ENCODE measurements around the gene CLTRN. TPM values are rescaled to one million over a fixed set of nuclear protein-coding genes. Genes with fewer than 3 reads are reported as not detected.

CLTRN gene
- total RNA-seq, 1 donor from 2014 or later, result 0.50 TPM

- TF ChIP-seq CTCF (IDR thresholded peaks at IDR 0.05; ENCODE audit: insufficient read depth, low read length, poor library complexity, severe bottlenecking), result no peak
Observed at GRCh38 chrX:15602761-15603160, 61.8 kb downstream of the CLTRN start.

GRCh38 chrX:15601932-15602331 lies 62.7 kb downstream of the CLTRN start:
- H3K36me3 ChIP-seq (ENCODE audit: control insufficient read depth, insufficient read depth, low read length), result no peaks in the 10 kb centered on the region
- H3K4me3 ChIP-seq (ENCODE audit: low read depth, low read length), result no peak overlapping the region
- H3K27me3 ChIP-seq (ENCODE audit: control insufficient read depth, insufficient read depth, low read length), result no peaks in the 10 kb centered on the region
- no peak for DNase-seq (ENCODE audit: low read depth)
- no peak for TF ChIP-seq CTCF (IDR thresholded peaks at IDR 0.05; ENCODE audit: insufficient read depth, low read length, poor library complexity, severe bottlenecking)

More at GRCh38 chrX:15602761-15603160, 61.8 kb downstream of the CLTRN start:
- H3K4me3 ChIP-seq (ENCODE audit: low read depth, low read length), result no peak overlapping the region
- H3K27me3 ChIP-seq (ENCODE audit: control insufficient read depth, insufficient read depth, low read length), result no peaks in the 10 kb centered on the region
- no peak for DNase-seq (ENCODE audit: low read depth)
- H3K36me3 ChIP-seq (ENCODE audit: control insufficient read depth, insufficient read depth, low read length), result no peaks in the 10 kb centered on the region

- DNase-seq (ENCODE audit: low read depth), result no peak
- H3K4me3 ChIP-seq (ENCODE audit: low read depth, low read length), result no peak within 1 kb of the TSS
- TF ChIP-seq CTCF (IDR thresholded peaks at IDR 0.05; ENCODE audit: insufficient read depth, low read length, poor library complexity, severe bottlenecking), result no peak
Observed at GRCh38 chrX:15600745-15601144, 63.9 kb downstream of the CLTRN start, which contains the start of gene ACE2. Gene ACE2, minus strand, starts transcription at chrX:15600960. Its CDS starts 49 bp downstream, at chrX:15600911.

GRCh38 chrX:15600049-15600448 lies 64.6 kb downstream of the CLTRN start:
- H3K36me3 ChIP-seq (ENCODE audit: control insufficient read depth, insufficient read depth, low read length), result no peaks in the 10 kb centered on the region
- H3K27me3 ChIP-seq (ENCODE audit: control insufficient read depth, insufficient read depth, low read length), result no peaks in the 10 kb centered on the region
- no peak for DNase-seq (ENCODE audit: low read depth)
- no peak overlapping the region for H3K4me3 ChIP-seq (ENCODE audit: low read depth, low read length)
- TF ChIP-seq CTCF (IDR thresholded peaks at IDR 0.05; ENCODE audit: insufficient read depth, low read length, poor library complexity, severe bottlenecking), result no peak

More at GRCh38 chrX:15600745-15601144, 63.9 kb downstream of the CLTRN start, which contains the start of gene ACE2:
- Histone ChIP-seq H3K27me3 (ENCODE audit: control insufficient read depth, insufficient read depth, low read length) (no peaks in the 10 kb centered on the region), H3K36me3 (ENCODE audit: control insufficient read depth, insufficient read depth, low read length) (no peaks in the 10 kb centered on the region)

GRCh38 chrX:15599461-15599860 lies 65.1 kb downstream of the CLTRN start:
- no peak for DNase-seq (ENCODE audit: low read depth)
- Histone ChIP-seq H3K27me3 (ENCODE audit: control insufficient read depth, insufficient read depth, low read length) (no peaks in the 10 kb centered on the region), H3K36me3 (ENCODE audit: control insufficient read depth, insufficient read depth, low read length) (no peaks in the 10 kb centered on the region), H3K4me3 (ENCODE audit: low read depth, low read length) (no peak overlapping the region)
- TF ChIP-seq CTCF (IDR thresholded peaks at IDR 0.05; ENCODE audit: insufficient read depth, low read length, poor library complexity, severe bottlenecking), result no peak

- no peaks in the 10 kb centered on the region for H3K27me3 ChIP-seq (ENCODE audit: control insufficient read depth, insufficient read depth, low read length)
- H3K4me3 ChIP-seq (ENCODE audit: low read depth, low read length), result no peak overlapping the region
- no peaks in the 10 kb centered on the region for H3K36me3 ChIP-seq (ENCODE audit: control insufficient read depth, insufficient read depth, low read length)
- DNase-seq (ENCODE audit: low read depth), result no peak
- no peak for TF ChIP-seq CTCF (IDR thresholded peaks at IDR 0.05; ENCODE audit: insufficient read depth, low read length, poor library complexity, severe bottlenecking)
Observed at GRCh38 chrX:15598026-15598425, 66.6 kb downstream of the CLTRN start.

All from kidney epithelial cell (primary cell).